K562 (cell line): ENCODE results near the gene ELMOD1. TPM values are rescaled to one million over a fixed set of nuclear protein-coding genes. Genes with fewer than 3 reads are reported as not detected.
"Not testable (repeated sequence)": the region's sequence is repeated elsewhere in the genome, so short reads cannot be mapped to it uniquely, and the experiment has no call there.

Source experiments
- CBFA2T3 ChIP-seq: fragments of 450-650 bp; IDR thresholded peaks from 2 replicates; pipeline ENCODE4 v1.6.1; 2017
- CCNT2 ChIP-seq: IDR thresholded peaks from 2 replicates; pipeline ENCODE4 v1.6.1; 2011; ENCODE audit warnings: borderline replicate concordance, low read depth, mild to moderate bottlenecking, moderate library complexity, mixed read lengths, low read length; ENCODE audit not compliant: insufficient read length; ENCODE audit errors: extremely low read depth
- CREB1 ChIP-seq, 2 experiments: sonication (generic) in 1 of 2; formaldehyde crosslinking in 1 of 2; IDR thresholded peaks; 2 replicates each; pipeline versions ENCODE4 v1.6.1 to v1.8.0; 2012 to 2022; ENCODE audit warnings: inconsistent platforms in 1 of 2, mild to moderate bottlenecking in 1 of 2, missing genetic modification reagents in 1 of 2, moderate library complexity in 1 of 2
- FOSL1 ChIP-seq: fragments of 200-800 bp; sonication (Bioruptor generic); conservative IDR thresholded peaks from 2 replicates; pipeline ENCODE4 v1.6.1; 2016; ENCODE audit warnings: missing genetic modification characterization, missing compliant biosample characterization
- GATA2 ChIP-seq: sonication (generic); formaldehyde crosslinking; IDR thresholded peaks from 2 replicates; pipeline ENCODE4 v1.4.0; 2020; ENCODE audit warnings: mild to moderate bottlenecking, missing genetic modification reagents
- L3MBTL2 ChIP-seq: fragments of 450-650 bp; IDR thresholded peaks from 2 replicates; pipeline ENCODE4 v1.6.1; 2016; ENCODE audit warnings: mild to moderate bottlenecking, moderate library complexity
- MTA3 ChIP-seq: fragments of 450-650 bp; formaldehyde crosslinking; IDR thresholded peaks from 2 replicates; pipeline ENCODE4 v1.6.1; 2017; ENCODE audit warnings: mild to moderate bottlenecking, borderline replicate concordance
- NCOR1 ChIP-seq: fragments of 450-650 bp; IDR thresholded peaks from 2 replicates; pipeline ENCODE4 v1.6.1; 2016; ENCODE audit warnings: mild to moderate bottlenecking, moderate library complexity
- NFIC ChIP-seq: fragments of 450-650 bp; IDR thresholded peaks from 2 replicates; pipeline ENCODE4 v1.6.1; 2017; ENCODE audit warnings: mild to moderate bottlenecking, inconsistent platforms
- RCOR1 ChIP-seq, 2 experiments: IDR thresholded peaks; 2 replicates each; pipeline ENCODE4 v1.6.1; 2012; ENCODE audit warnings: low read depth in 2 of 2, low read length in 2 of 2, borderline replicate concordance in 1 of 2, improper control_type of control experiment in 1 of 2
- REST ChIP-seq, 2 experiments: fragments of 450-650 bp; formaldehyde crosslinking in 1 of 2; IDR thresholded peaks; 2 replicates each; pipeline versions ENCODE4 v1.4.0 to v1.6.1; 2014 to 2020; ENCODE audit warnings: mild to moderate bottlenecking in 2 of 2, borderline replicate concordance in 1 of 2, low read depth in 1 of 2
- SMARCE1 ChIP-seq: fragments of 450-650 bp; IDR thresholded peaks from 2 replicates; pipeline ENCODE4 v1.7.1; 2016; ENCODE audit warnings: mild to moderate bottlenecking
- TEAD4 ChIP-seq, 2 experiments: sonication (generic) in 1 of 2; formaldehyde crosslinking in 1 of 2; IDR thresholded peaks; 2 replicates each; pipeline versions ENCODE4 v1.6.1 to v1.8.0; 2012 to 2022; ENCODE audit warnings: borderline replicate concordance in 1 of 2, inconsistent platforms in 1 of 2, low read length in 1 of 2, mild to moderate bottlenecking in 1 of 2, missing genetic modification reagents in 1 of 2
- TRIM24 ChIP-seq, 2 experiments: fragments of 450-650 bp; IDR thresholded peaks; 2 replicates each; pipeline ENCODE4 v1.6.1; 2016
- ZBTB7A ChIP-seq: IDR thresholded peaks from 2 replicates; pipeline ENCODE4 v1.6.1; 2011; ENCODE audit warnings: low read depth, mild to moderate bottlenecking, low read length, moderate library complexity, borderline replicate concordance; ENCODE audit not compliant: control insufficient read depth
- ZEB2 ChIP-seq: fragments of 450-650 bp; IDR thresholded peaks from 2 replicates; pipeline ENCODE4 v1.6.1; 2016
- polyA plus RNA-seq, 8 experiments: library from polyadenylated mRNA; depleted of rRNA in 4 of 8; stranded (reverse) in 5 of 8; unstranded in 3 of 8; fragments of >200 nt; fragmentation: Nextera tagmentation in 2 of 8; fragmentation: Illumina TruSeq in 1 of 8; extraction: Ambion mirVana in 2 of 8; extraction: Trizol in 1 of 8; gene quantifications; 2 replicates each; pipeline versions ENCODE4 v1.2.1 to v1.2.3, GENCODE V29; 2011 to 2014; ENCODE audit warnings: inconsistent platforms in 1 of 8, missing spikeins in 1 of 8
- total RNA-seq, 7 experiments: library from RNA; depleted of rRNA in 6 of 7; stranded (reverse); fragments of >200 nt in 6 of 7; fragmentation: Illumina TruSeq in 2 of 7; extraction: Trizol in 2 of 7; gene quantifications; 2 replicates each; pipeline versions ENCODE4 v1.2.1 to v1.2.3, GENCODE V29; 2011 to 2021; ENCODE audit warnings: low replicate concordance in 1 of 7
- TF ChIP-seq, protein P1 (sequence below): fragments of 450-650 bp; IDR thresholded peaks from 2 replicates; pipeline ENCODE4 v1.6.1; 2016

Gene ELMOD1
- total and polyA plus RNA-seq, 9 of the 15 experiments (the other 6 are each of a cell fraction or from before 2014, with no cell fraction given) = not detected

- TF ChIP-seq, protein P1, sequence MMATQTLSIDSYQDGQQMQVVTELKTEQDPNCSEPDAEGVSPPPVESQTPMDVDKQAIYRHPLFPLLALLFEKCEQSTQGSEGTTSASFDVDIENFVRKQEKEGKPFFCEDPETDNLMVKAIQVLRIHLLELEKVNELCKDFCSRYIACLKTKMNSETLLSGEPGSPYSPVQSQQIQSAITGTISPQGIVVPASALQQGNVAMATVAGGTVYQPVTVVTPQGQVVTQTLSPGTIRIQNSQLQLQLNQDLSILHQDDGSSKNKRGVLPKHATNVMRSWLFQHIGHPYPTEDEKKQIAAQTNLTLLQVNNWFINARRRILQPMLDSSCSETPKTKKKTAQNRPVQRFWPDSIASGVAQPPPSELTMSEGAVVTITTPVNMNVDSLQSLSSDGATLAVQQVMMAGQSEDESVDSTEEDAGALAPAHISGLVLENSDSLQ = 0 out of 2 replicates have a peak, but pooled peaks have one; percentile 10
- TF ChIP-seq SMARCE1 = peak; percentile 99
- TF ChIP-seq MTA3 = peak; percentile 23; the same call in 1 of the 2 replicates
- TF ChIP-seq TEAD4 (IDR thresholded peaks at IDR 0.05; ENCODE audit: low read length) = peak; percentile 75
- not testable (repeated sequence) for TF ChIP-seq TEAD4 (CRISPR knock-in tag; IDR thresholded peaks at IDR 0.05; ENCODE audit: borderline replicate concordance); REST (CRISPR knock-in tag; IDR thresholded peaks at IDR 0.05; ENCODE audit: low read depth); CREB1 (CRISPR knock-in tag; IDR thresholded peaks at IDR 0.05)
- peak; percentile 73 for TF ChIP-seq NCOR1
- peak; percentile 38; the same call in 1 of the 2 replicates for TF ChIP-seq REST (IDR thresholded peaks at IDR 0.05; ENCODE audit: borderline replicate concordance)
- peak; percentile 9; the same call in 1 of the 2 replicates for TF ChIP-seq L3MBTL2
- TF ChIP-seq FOSL1 (tag) = peak; percentile 98
- peak; percentile 61 for TF ChIP-seq GATA2
- peak; percentile 89 for TF ChIP-seq CBFA2T3
- peak; percentile 58 for TF ChIP-seq ZBTB7A
- peak in 1 of 2 experiments; percentile 46; a peak in 1 of 4 replicates for TF ChIP-seq RCOR1 (IDR thresholded peaks at IDR 0.05; ENCODE audit: borderline replicate concordance in 1 of 2, low read depth in 2 of 2, low read length in 2 of 2)
- TF ChIP-seq TRIM24 (IDR thresholded peaks at IDR 0.05) = peak; percentile 41 to 52; a peak in 2 of 4 replicates
- TF ChIP-seq NFIC = peak; percentile 37; the same call in 1 of the 2 replicates
- 0 out of 2 replicates have a peak, but pooled peaks have one; percentile 29 for TF ChIP-seq CREB1 (IDR thresholded peaks at IDR 0.05)
- TF ChIP-seq CCNT2 = peak; percentile 42
- TF ChIP-seq ZEB2 = 0 out of 2 replicates have a peak, but pooled peaks have one; percentile 25
Measured at GRCh38 chr11:107565955-107566501, 24.9 kb upstream of the ELMOD1 start (continued).
